ENCODE measurements around the gene ALK. TPM values are rescaled to one million over a fixed set of nuclear protein-coding genes. Genes with fewer than 3 reads are reported as not detected.

ALK gene
- polyA plus RNA-seq, 4 donors, result 0.04 to 0.98 TPM; not detected in 2

DNA sequence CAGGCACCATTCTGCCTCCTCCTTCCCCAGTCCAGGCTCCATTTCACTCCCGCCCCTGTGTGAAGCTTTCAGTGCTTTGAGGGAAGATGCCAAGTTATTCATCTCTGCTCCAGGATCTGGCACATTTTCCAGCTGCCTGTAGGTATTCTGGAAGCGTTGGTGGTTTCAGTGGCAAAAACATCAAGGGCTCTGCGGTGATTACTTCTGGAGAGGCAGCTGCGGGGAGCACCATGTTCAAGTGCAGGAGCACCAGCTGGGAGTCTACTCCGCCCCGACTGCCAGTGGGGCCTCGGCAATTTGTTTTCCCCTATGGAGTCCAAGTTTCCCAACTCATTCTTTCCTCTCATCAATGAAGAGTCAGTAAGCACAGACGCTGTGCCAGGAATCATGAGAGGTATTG lies 594.5 kb downstream of the ALK start:
- Histone ChIP-seq H3K36me3 (ENCODE audit: control insufficient read depth in 3 of 3, insufficient read depth in 2 of 3, low read depth in 1 of 3, low read length in 3 of 3) (no peaks in the 10 kb centered on the region), H3K27ac (ENCODE audit: low read depth in 1 of 3, low read length in 2 of 3) (no peak overlapping the region), H3K4me3 (ENCODE audit: low read depth in 1 of 3, low read length in 3 of 3) (no peak overlapping the region), H3K4me1 (ENCODE audit: control insufficient read depth in 3 of 3, insufficient read depth in 2 of 3, low read depth in 1 of 3, low read length in 2 of 3) (no peaks in the 10 kb centered on the region), H3K9me3 (ENCODE audit: control insufficient read depth in 2 of 2, insufficient read depth in 1 of 2, low read depth in 1 of 2, low read length in 1 of 2) (no peaks in the 10 kb centered on the region), H3K27me3 (ENCODE audit: control insufficient read depth in 3 of 3, insufficient read depth in 3 of 3, low read length in 3 of 3) (no peaks in the 10 kb centered on the region)
- 83 to 87% (median 86%) methylated on average over 8 of the region's 8 CpGs for WGBS, 3 donors
- DNase-seq, result no peak
- no peak for FAIRE-seq

DNA sequence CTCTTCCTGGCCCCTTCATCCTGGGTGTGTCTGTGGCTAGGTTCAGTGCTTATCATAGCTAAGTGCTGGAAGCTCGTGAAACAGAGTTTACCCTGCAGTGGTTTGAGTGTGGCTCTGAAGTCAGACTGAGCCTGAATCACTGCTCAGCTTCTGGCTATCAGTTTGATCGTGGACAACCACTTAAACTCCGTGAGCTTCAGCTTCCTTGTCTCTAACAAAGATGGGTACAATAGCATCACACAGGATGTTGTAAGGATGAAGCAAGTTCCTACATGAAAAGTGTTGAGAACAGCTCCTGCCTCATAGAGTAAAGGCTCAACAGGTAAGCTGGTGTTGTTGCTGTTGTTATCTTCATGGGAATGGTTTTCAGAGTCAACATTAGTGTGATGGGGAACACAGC lies 595.8 kb downstream of the ALK start:
- no peak for FAIRE-seq
- 46 to 65% (median 49%) methylated on average over 3 of the region's 3 CpGs for WGBS, 3 donors
- peaks cover 0 to 13% of the 10 kb centered on the region in 2 donors for H3K9me3 ChIP-seq (ENCODE audit: control insufficient read depth in 2 of 2, insufficient read depth in 1 of 2, low read depth in 1 of 2, low read length in 1 of 2)
- no peaks in the 10 kb centered on the region for H3K27me3 ChIP-seq (ENCODE audit: control insufficient read depth in 3 of 3, insufficient read depth in 3 of 3, low read length in 3 of 3)
- H3K4me1 ChIP-seq (ENCODE audit: control insufficient read depth in 3 of 3, insufficient read depth in 2 of 3, low read depth in 1 of 3, low read length in 2 of 3), result no peaks in the 10 kb centered on the region
- no peak overlapping the region for H3K4me3 ChIP-seq (ENCODE audit: low read depth in 1 of 3, low read length in 3 of 3)
- no peak for DNase-seq
- H3K36me3 ChIP-seq (ENCODE audit: control insufficient read depth in 3 of 3, insufficient read depth in 2 of 3, low read depth in 1 of 3, low read length in 3 of 3), result no peaks in the 10 kb centered on the region
- no peak overlapping the region for H3K27ac ChIP-seq (ENCODE audit: low read depth in 1 of 3, low read length in 2 of 3)

DNA sequence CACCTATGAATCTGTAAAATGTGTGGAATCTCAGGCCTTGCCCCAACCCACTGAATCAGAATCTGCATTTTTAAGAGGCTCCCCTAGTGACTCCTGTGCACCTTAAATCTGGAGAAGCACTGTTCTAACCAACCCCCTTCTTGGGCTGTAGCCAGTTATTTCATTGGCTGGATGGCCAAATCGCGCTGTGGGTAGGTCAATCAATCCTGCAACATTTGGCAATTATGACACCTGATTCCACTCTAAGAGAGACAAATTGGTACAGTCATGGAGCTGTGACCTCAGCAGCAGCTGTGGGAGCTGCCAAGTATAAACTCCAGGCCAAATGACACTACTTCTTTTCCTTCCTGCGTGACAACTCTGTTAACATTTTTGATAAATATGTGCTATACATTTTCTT lies 597.4 kb downstream of the ALK start:
- Histone ChIP-seq H3K4me3 (ENCODE audit: low read depth in 1 of 3, low read length in 3 of 3) (no peak overlapping the region), H3K27ac (ENCODE audit: low read depth in 1 of 3, low read length in 2 of 3) (no peak overlapping the region), H3K36me3 (ENCODE audit: control insufficient read depth in 3 of 3, insufficient read depth in 2 of 3, low read depth in 1 of 3, low read length in 3 of 3) (no peaks in the 10 kb centered on the region), H3K27me3 (ENCODE audit: control insufficient read depth in 3 of 3, insufficient read depth in 3 of 3, low read length in 3 of 3) (no peaks in the 10 kb centered on the region), H3K9me3 (ENCODE audit: control insufficient read depth in 2 of 2, insufficient read depth in 1 of 2, low read depth in 1 of 2, low read length in 1 of 2) (peaks cover 0 to 20% of the 10 kb centered on the region in 2 donors), H3K4me1 (ENCODE audit: control insufficient read depth in 3 of 3, insufficient read depth in 2 of 3, low read depth in 1 of 3, low read length in 2 of 3) (no peaks in the 10 kb centered on the region)
- FAIRE-seq, result no peak
- 56 to 86% (median 60%) methylated on average over 3 of the region's 3 CpGs for WGBS, 3 donors
- no peak for DNase-seq

DNA sequence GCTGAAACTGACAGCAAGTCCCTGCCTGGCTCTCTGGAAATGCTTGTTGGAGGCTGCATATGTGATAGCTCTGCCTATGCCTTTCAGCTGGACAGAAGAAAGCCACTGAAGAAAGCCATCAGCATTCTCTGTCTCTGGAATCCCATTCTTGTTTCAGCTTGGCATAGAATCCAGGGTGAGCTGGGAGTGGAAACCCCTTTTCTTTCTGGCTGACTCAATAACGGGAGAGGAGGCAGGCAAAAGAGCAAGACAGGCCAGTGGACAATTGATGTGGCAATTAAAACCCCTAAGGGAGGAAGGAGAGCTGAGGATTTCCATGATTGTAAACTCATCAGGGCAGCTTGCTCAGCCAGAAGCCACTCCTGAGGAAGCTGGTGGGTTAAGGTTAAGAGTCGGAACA lies 598.1 kb downstream of the ALK start:
- FAIRE-seq, result no peak

DNA sequence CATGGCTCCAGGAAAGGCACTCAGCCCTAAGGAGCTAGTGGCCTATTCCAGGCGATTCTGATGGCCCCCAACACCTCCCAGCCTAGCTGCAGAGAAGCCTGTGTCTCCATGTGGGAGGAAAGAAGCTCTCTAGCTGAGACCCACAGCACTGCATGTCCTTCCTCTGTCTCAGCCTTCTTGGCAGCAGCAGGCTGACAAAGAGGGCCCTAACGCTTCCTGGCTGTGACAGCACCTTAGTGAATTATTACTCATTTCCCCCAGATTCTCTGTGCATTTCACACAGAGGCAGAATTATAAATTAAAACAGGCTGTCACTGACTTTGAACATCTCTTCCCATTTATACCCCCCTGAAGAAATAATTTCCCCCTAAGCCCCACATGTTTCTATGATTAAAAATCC lies 599.4 kb downstream of the ALK start:
- Histone ChIP-seq H3K4me1 (ENCODE audit: control insufficient read depth in 3 of 3, insufficient read depth in 2 of 3, low read depth in 1 of 3, low read length in 2 of 3) (no peaks in the 10 kb centered on the region), H3K36me3 (ENCODE audit: control insufficient read depth in 3 of 3, insufficient read depth in 2 of 3, low read depth in 1 of 3, low read length in 3 of 3) (no peaks in the 10 kb centered on the region), H3K9me3 (ENCODE audit: control insufficient read depth in 2 of 2, insufficient read depth in 1 of 2, low read depth in 1 of 2, low read length in 1 of 2) (peaks cover 0 to 20% of the 10 kb centered on the region in 2 donors), H3K27me3 (ENCODE audit: control insufficient read depth in 3 of 3, insufficient read depth in 3 of 3, low read length in 3 of 3) (no peaks in the 10 kb centered on the region), H3K27ac (ENCODE audit: low read depth in 1 of 3, low read length in 2 of 3) (no peak overlapping the region), H3K4me3 (ENCODE audit: low read depth in 1 of 3, low read length in 3 of 3) (no peak overlapping the region)
- DNase-seq (no peak), FAIRE-seq (no peak)
- WGBS, 3 donors, result 41 to 49% (median 46%) methylated on average over 2 of the region's 2 CpGs

More for the DNA sequence above, 598.1 kb downstream of the ALK start:
- Histone ChIP-seq H3K27me3 (ENCODE audit: control insufficient read depth in 3 of 3, insufficient read depth in 3 of 3, low read length in 3 of 3) (no peaks in the 10 kb centered on the region), H3K4me1 (ENCODE audit: control insufficient read depth in 3 of 3, insufficient read depth in 2 of 3, low read depth in 1 of 3, low read length in 2 of 3) (no peaks in the 10 kb centered on the region), H3K36me3 (ENCODE audit: control insufficient read depth in 3 of 3, insufficient read depth in 2 of 3, low read depth in 1 of 3, low read length in 3 of 3) (no peaks in the 10 kb centered on the region), H3K4me3 (ENCODE audit: low read depth in 1 of 3, low read length in 3 of 3) (no peak overlapping the region), H3K9me3 (ENCODE audit: control insufficient read depth in 2 of 2, insufficient read depth in 1 of 2, low read depth in 1 of 2, low read length in 1 of 2) (peaks cover 0 to 20% of the 10 kb centered on the region in 2 donors), H3K27ac (ENCODE audit: low read depth in 1 of 3, low read length in 2 of 3) (no peak overlapping the region)
- 67 to 93% (median 83%) methylated on average over 2 of the region's 2 CpGs for WGBS, 3 donors
- DNase-seq, result no peak

GRCh38 chr2:29317801-29318485 lies 603.4 kb downstream of the ALK start:
- Histone ChIP-seq H3K36me3 (ENCODE audit: control insufficient read depth in 3 of 3, insufficient read depth in 2 of 3, low read depth in 1 of 3, low read length in 3 of 3) (no peaks in the 10 kb centered on the region), H3K4me1 (ENCODE audit: control insufficient read depth in 3 of 3, insufficient read depth in 2 of 3, low read depth in 1 of 3, low read length in 2 of 3) (peaks cover 0 to 2% (median 0%) of the 10 kb centered on the region in 3 donors), H3K9me3 (ENCODE audit: control insufficient read depth in 2 of 2, insufficient read depth in 1 of 2, low read depth in 1 of 2, low read length in 1 of 2) (peaks cover 0 to 20% of the 10 kb centered on the region in 2 donors), H3K27me3 (ENCODE audit: control insufficient read depth in 3 of 3, insufficient read depth in 3 of 3, low read length in 3 of 3) (peaks cover 0 to 3% (median 0%) of the 10 kb centered on the region in 3 donors), H3K4me3 (ENCODE audit: low read depth in 1 of 3, low read length in 3 of 3) (no peak overlapping the region), H3K27ac (ENCODE audit: low read depth in 1 of 3, low read length in 2 of 3) (no peak overlapping the region)
- 77 to 81% (median 81%) methylated on average over 8 of the region's 8 CpGs for WGBS, 3 donors
- DNase-seq (no peak), FAIRE-seq (no peak)

- no peak for FAIRE-seq
- DNase-seq, result no peak
- Histone ChIP-seq H3K9me3 (ENCODE audit: control insufficient read depth in 2 of 2, insufficient read depth in 1 of 2, low read depth in 1 of 2, low read length in 1 of 2) (peaks cover 0 to 20% of the 10 kb centered on the region in 2 donors), H3K4me3 (ENCODE audit: low read depth in 1 of 3, low read length in 3 of 3) (no peak overlapping the region), H3K36me3 (ENCODE audit: control insufficient read depth in 3 of 3, insufficient read depth in 2 of 3, low read depth in 1 of 3, low read length in 3 of 3) (no peaks in the 10 kb centered on the region), H3K27me3 (ENCODE audit: control insufficient read depth in 3 of 3, insufficient read depth in 3 of 3, low read length in 3 of 3) (peaks cover 0 to 3% (median 0%) of the 10 kb centered on the region in 3 donors), H3K4me1 (ENCODE audit: control insufficient read depth in 3 of 3, insufficient read depth in 2 of 3, low read depth in 1 of 3, low read length in 2 of 3) (peaks cover 0 to 2% (median 0%) of the 10 kb centered on the region in 3 donors), H3K27ac (ENCODE audit: low read depth in 1 of 3, low read length in 2 of 3) (no peak overlapping the region)
- WGBS, 3 donors, result 53 to 73% (median 69%) methylated on average over 3 of the region's 3 CpGs
Measured at GRCh38 chr2:29317077-29317517, 604.3 kb downstream of the ALK start.

GRCh38 chr2:29314816-29315571 lies 606.4 kb downstream of the ALK start:
- FAIRE-seq, result no peak

More at GRCh38 chr2:29314816-29315571, 606.4 kb downstream of the ALK start:
- peak; percentile 22 to 60 for DNase-seq
- Histone ChIP-seq H3K9me3 (ENCODE audit: control insufficient read depth in 2 of 2, insufficient read depth in 1 of 2, low read depth in 1 of 2, low read length in 1 of 2) (peaks cover 0 to 3% of the 10 kb centered on the region in 2 donors), H3K36me3 (ENCODE audit: control insufficient read depth in 3 of 3, insufficient read depth in 2 of 3, low read depth in 1 of 3, low read length in 3 of 3) (no peaks in the 10 kb centered on the region), H3K4me3 (ENCODE audit: low read depth in 1 of 3, low read length in 3 of 3) (no peak overlapping the region), H3K27me3 (ENCODE audit: control insufficient read depth in 3 of 3, insufficient read depth in 3 of 3, low read length in 3 of 3) (peaks cover 0 to 3% (median 0%) of the 10 kb centered on the region in 3 donors), H3K27ac (ENCODE audit: low read depth in 1 of 3, low read length in 2 of 3) (no peak overlapping the region), H3K4me1 (ENCODE audit: control insufficient read depth in 3 of 3, insufficient read depth in 2 of 3, low read depth in 1 of 3, low read length in 2 of 3) (peaks cover 0 to 2% (median 0%) of the 10 kb centered on the region in 3 donors)
- 21 to 34% (median 24%) methylated on average over 18 of the region's 18 CpGs for WGBS, 3 donors
